Panc1 (cell line): ENCODE measurements around the gene PPIL6.

ENCODE experiments used
- CTCF ChIP-seq: fragments of 450-650 bp; IDR thresholded peaks from 2 replicates; pipeline ENCODE4 v1.5.1; 2017; ENCODE audit warnings: mild to moderate bottlenecking
- POLR2AphosphoS5 ChIP-seq: IDR thresholded peaks from 2 replicates; pipeline ENCODE4 v1.6.1; 2012; ENCODE audit warnings: mild to moderate bottlenecking, low read depth, low read length, moderate library complexity

- TF ChIP-seq POLR2AphosphoS5 (no peak), CTCF (no peak)
Observed at GRCh38 chr6:109345986-109346385, 94.4 kb downstream of the PPIL6 start.
